Gastrocnemius medialis (tissue), 4 donors: ENCODE results near the gene SP9.

Experiments used
- CTCF ChIP-seq, 5 experiments: fragments of 450-650 bp in 3 of 5; fragments of 200-600 bp in 2 of 5; sonication (generic) in 2 of 5; IDR thresholded peaks in 4 of 5; conservative IDR thresholded peaks in 1 of 5; 1 replicate in 4 of 5; 2 replicates in 1 of 5; pipeline ENCODE4 v1.5.1; 2016 to 2019; ENCODE audit warnings: antibody characterized with exemption in 5 of 5, mild to moderate bottlenecking in 3 of 5, moderate library complexity in 3 of 5
- POLR2A ChIP-seq, 2 donors: fragments of 450-650 bp; IDR thresholded peaks; one replicate each; pipeline ENCODE4 v1.6.1; 2017; ENCODE audit warnings: antibody characterized with exemption in 2 of 2, mild to moderate bottlenecking in 2 of 2, moderate library complexity in 2 of 2

GRCh38 chr2:174328114-174328960 is 6.4 kb upstream of the SP9 start:
- TF ChIP-seq CTCF (IDR thresholded peaks at IDR 0.05 in 4 of 5, conservative IDR thresholded peaks at IDR 0.05 in 1 of 5) (no peak), POLR2A (IDR thresholded peaks at IDR 0.05) (no peak)
